A673 (cell line): ENCODE measurements around the gene CSTA. TPM values are rescaled to one million over a fixed set of nuclear protein-coding genes. Genes with fewer than 3 reads are reported as not detected.

Source experiments
- Bru-seq: library from RNA; stranded (reverse); fragments of 400-500 nt; gene quantifications from one replicate; lab custom pipeline; 2021; lab: Mats Ljungman, UMichigan
- BruChase-seq, 2 experiments: library from RNA; stranded (reverse); fragments of 400-500 nt; gene quantifications; one replicate each; lab custom pipeline; 2021; lab: Mats Ljungman, UMichigan
- BruUV-seq: library from RNA; stranded (reverse); fragments of 400-500 nt; replicated peaks from 2 replicates; lab custom pipeline; 2021; lab: Mats Ljungman, UMichigan
- CTCF ChIA-PET: fragments of 300-600 bp; sonication (Branson Sonifier 250); formaldehyde crosslinking; loops from one replicate; lab custom pipeline; 2022; ENCODE audit warnings: antibody characterized with exemption; lab: Charles Lee
- POLR2A ChIA-PET: fragments of 300-600 bp; sonication (Branson Sonifier 250); formaldehyde crosslinking; loops from one replicate; lab custom pipeline; 2022; ENCODE audit warnings: antibody characterized with exemption; ENCODE audit not compliant: low non-redundant PET; lab: Charles Lee
- DNase-seq: peaks from one replicate; pipeline ENCODE4 v3.0.0-alpha.2; 2015; ENCODE audit warnings: low spot score
- H3K27ac ChIP-seq: fragments of 200-600 bp; sonication (generic); 2 replicates; pipeline ENCODE4 v1.5.1; 2016; ENCODE audit warnings: mixed run types, low read depth, mild to moderate bottlenecking, mixed read lengths, antibody characterized with exemption, low read length; ENCODE audit not compliant: poor library complexity, severe bottlenecking
- H3K27me3 ChIP-seq: fragments of 200-600 bp; sonication (generic); replicated peaks from 2 replicates; pipeline ENCODE4 v1.6.1; 2017; ENCODE audit warnings: mixed run types, low read depth, mild to moderate bottlenecking, mixed read lengths, antibody characterized with exemption, low read length; ENCODE audit not compliant: insufficient read depth, poor library complexity
- H3K36me3 ChIP-seq: fragments of 200-600 bp; sonication (generic); 2 replicates; pipeline ENCODE4 v1.6.1; 2016; ENCODE audit warnings: mixed run types, mild to moderate bottlenecking, mixed read lengths, antibody characterized with exemption, low read length; ENCODE audit not compliant: insufficient read depth, poor library complexity, severe bottlenecking
- H3K4me1 ChIP-seq: fragments of 200-600 bp; sonication (generic); 2 replicates; pipeline ENCODE4 v1.6.1; 2017; ENCODE audit warnings: mixed run types, mild to moderate bottlenecking, mixed read lengths, antibody characterized with exemption, low read length; ENCODE audit not compliant: insufficient read depth, poor library complexity, severe bottlenecking
- H3K4me3 ChIP-seq: fragments of 200-600 bp; sonication (generic); 2 replicates; pipeline ENCODE4 v1.5.1; 2016; ENCODE audit warnings: low read depth, mixed run types, mild to moderate bottlenecking, mixed read lengths, low read length; ENCODE audit not compliant: poor library complexity, severe bottlenecking
- H3K9me3 ChIP-seq: fragments of 200-600 bp; sonication (generic); 2 replicates; pipeline ENCODE4 v1.6.1; 2016; ENCODE audit warnings: mixed run types, low read depth, mild to moderate bottlenecking, mixed read lengths, antibody characterized with exemption, low read length; ENCODE audit not compliant: poor library complexity, severe bottlenecking
- CTCF ChIP-seq: fragments of 300-800, 200-600 bp; sonication (generic); conservative IDR thresholded peaks from 2 replicates; pipeline ENCODE4 v1.5.1; 2017; ENCODE audit warnings: low read depth, mild to moderate bottlenecking, antibody characterized with exemption, low read length, moderate library complexity, mixed read lengths
- EZH2 ChIP-seq: fragments of 200-600 bp; sonication (generic); IDR thresholded peaks from 2 replicates; pipeline ENCODE4 v1.6.1; 2017; ENCODE audit warnings: borderline replicate concordance, low read depth, mild to moderate bottlenecking, mixed read lengths, antibody characterized with exemption, low read length; ENCODE audit not compliant: poor library complexity, severe bottlenecking
- intact Hi-C: fragments of 100-400 bp; cut with micrococcal nuclease; formaldehyde crosslinking; loops from one replicate; pipeline ENCODE4 v1.10.0; 2022; ENCODE audit not compliant: unreplicated experiment
- long read RNA-seq: library from polyadenylated mRNA; stranded (forward); transcript quantifications from one replicate; pipeline ENCODE4 v2.0.0, GENCODE V29; 2022
- total RNA-seq: library from RNA; stranded (reverse); gene quantifications from 2 replicates; pipeline ENCODE4 v1.2.3, GENCODE V29; 2021

The CSTA gene
- total RNA-seq, result 3.8 and 6.5 TPM in 2 replicates
- percentile 40 among the genes with signal in this experiment for Bru-seq, nascent RNA
- percentile 18 among the genes with signal in this experiment for BruChase-seq, experiment 1, labeled RNA remaining after a 2-hour chase
- percentile 39 among the genes with signal in this experiment for BruChase-seq, experiment 2, labeled RNA remaining after a 6-hour chase
- long read RNA-seq, partial matches to known transcripts, result 0 of 2 reads
- long read RNA-seq, other reads (novel, unspliced or antisense), result 0 of 2 reads

DNA sequence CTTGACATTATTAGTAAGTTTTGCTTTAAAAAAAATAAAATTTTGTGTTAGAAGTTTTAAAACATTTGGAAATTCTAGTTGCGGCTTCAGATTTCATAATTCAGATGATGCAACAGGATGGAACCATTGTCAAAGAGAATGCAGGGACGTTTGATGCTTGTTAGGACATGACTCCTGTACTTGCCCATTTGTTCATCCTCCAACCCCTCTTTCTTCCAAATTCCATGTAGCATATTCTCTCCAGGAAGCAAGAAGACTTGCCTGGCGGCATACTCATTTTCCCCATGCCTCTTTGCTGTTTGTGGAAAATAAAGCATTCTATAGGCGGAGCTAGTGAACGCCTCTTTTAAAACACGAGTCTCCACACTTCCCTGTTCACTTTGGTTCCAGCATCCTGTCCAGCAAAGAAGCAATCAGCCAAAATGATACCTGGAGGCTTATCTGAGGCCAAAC is at the start of gene CSTA:
Gene CSTA (plus strand): TSS at position 378 of the 453 bp plus-strand sequence. CDS start 45 bp downstream, at position 423.
- no TSS peak for BruUV-seq
- DNase-seq, result peak; percentile 8
- TF ChIP-seq EZH2 (no peak), CTCF (no peak)
- Histone ChIP-seq H3K27ac (no peak within 1 kb of the TSS), H3K4me3 (no peak within 1 kb of the TSS), H3K27me3 (no peaks in the 10 kb centered on the region), H3K4me1 (no peaks in the 10 kb centered on the region), H3K36me3 (no peaks in the 10 kb centered on the region), H3K9me3 (no peaks in the 10 kb centered on the region)
- ChIA-PET CTCF (no interaction called here), POLR2A (no interaction called here)
- intact Hi-C loops, result no loop called here

- no peak for TF ChIP-seq CTCF
- no peak for TF ChIP-seq EZH2
- POLR2A ChIA-PET, result no interaction called here
- CTCF ChIA-PET, result no interaction called here
- H3K4me3 ChIP-seq, result no peak overlapping the region
- no peaks in the 10 kb centered on the region for H3K9me3 ChIP-seq
- no peak overlapping the region for H3K27ac ChIP-seq
- peaks cover 38% of the 10 kb centered on the region for H3K27me3 ChIP-seq
- DNase-seq, result no peak
- H3K4me1 ChIP-seq, result no peaks in the 10 kb centered on the region
- intact Hi-C loops, result no loop called here
- no TSS peak for BruUV-seq
- H3K36me3 ChIP-seq, result no peaks in the 10 kb centered on the region
These were observed 43.2 kb upstream of the CSTA start for GRCh38 chr3:122281891-122282290.

GRCh38 chr3:122283796-122284445 is 41.1 kb upstream of the CSTA start:
- intact Hi-C loops, result no loop called here
- DNase-seq, result no peak
- no peak overlapping the region for H3K27ac ChIP-seq
- ChIA-PET CTCF (no interaction called here), POLR2A (no interaction called here)
- H3K4me3 ChIP-seq, result no peak overlapping the region
- BruUV-seq, result no TSS peak
- H3K36me3 ChIP-seq, result no peaks in the 10 kb centered on the region
- no peaks in the 10 kb centered on the region for H3K4me1 ChIP-seq
- no peaks in the 10 kb centered on the region for H3K9me3 ChIP-seq
- H3K27me3 ChIP-seq, result peaks cover 34% of the 10 kb centered on the region
- no peak for TF ChIP-seq CTCF
- no peak for TF ChIP-seq EZH2
